Heart left ventricle (tissue), 16 donors: ENCODE data around the gene IFNA21. TPM values are rescaled to one million over a fixed set of nuclear protein-coding genes. Genes with fewer than 3 reads are reported as not detected.
A peak's percentile ranks its signal among the peaks of the same experiment; 100 is the strongest.
"Not testable (repeated sequence)": the region's sequence is repeated elsewhere in the genome, so short reads cannot be mapped to it uniquely, and the experiment has no call there.

Source experiments
- ATAC-seq, 4 donors: fragments of 200-7000 bp; cut with Tn5 transposase; one replicate each; pipeline ENCODE4 v1.9.1; 2020 to 2022; ENCODE audit warnings: moderate library complexity in 4 of 4, mild to moderate bottlenecking in 3 of 4, moderate number of reproducible peaks in 1 of 4
- DNase-seq, 5 donors: peaks; one replicate each; pipeline ENCODE4 v3.0.0-alpha.2; 2020
- H3K27ac ChIP-seq, 12 donors: fragments of 200-600 bp; sonication (generic) in 4 of 12; one replicate each; pipeline versions ENCODE4 v1.5.0 to v1.8.0; 2016 to 2022; ENCODE audit warnings: mild to moderate bottlenecking in 2 of 12
- H3K27me3 ChIP-seq, 9 donors: fragments of 200-600 bp; sonication (generic) in 2 of 9; one replicate each; pipeline versions ENCODE4 v1.5.1 to v1.8.0; 2016 to 2022; ENCODE audit warnings: mild to moderate bottlenecking in 3 of 9
- H3K36me3 ChIP-seq, 9 donors: fragments of 200-600 bp; sonication (generic) in 2 of 9; one replicate each; pipeline versions ENCODE4 v1.5.0 to v1.8.0; 2018 to 2022; ENCODE audit warnings: mild to moderate bottlenecking in 2 of 9
- H3K4me1 ChIP-seq, 12 donors: fragments of 200-600 bp; sonication (generic) in 4 of 12; one replicate each; pipeline versions ENCODE4 v1.5.0 to v1.8.0; 2016 to 2022; ENCODE audit warnings: mild to moderate bottlenecking in 3 of 12
- H3K4me3 ChIP-seq, 12 donors: fragments of 200-600 bp; sonication (generic) in 4 of 12; one replicate each; pipeline versions ENCODE4 v1.5.0 to v1.8.0; 2017 to 2022; ENCODE audit warnings: mild to moderate bottlenecking in 9 of 12, moderate library complexity in 4 of 12
- H3K9me3 ChIP-seq, 12 donors: fragments of 200-600 bp; sonication (generic) in 4 of 12; one replicate each; pipeline versions ENCODE4 v1.5.0 to v1.8.0; 2016 to 2022; ENCODE audit warnings: mild to moderate bottlenecking in 1 of 12
- CTCF ChIP-seq, 12 donors: fragments of 200-600 bp; sonication (generic) in 4 of 12; IDR thresholded peaks; one replicate each; pipeline versions ENCODE4 v1.5.0 to v1.8.0; 2018 to 2022; ENCODE audit warnings: antibody characterized with exemption in 12 of 12, mild to moderate bottlenecking in 5 of 12
- POLR2A ChIP-seq, 2 donors: fragments of 450-650 bp; IDR thresholded peaks; one replicate each; pipeline ENCODE4 v1.6.1; 2017; ENCODE audit warnings: antibody characterized with exemption in 2 of 2, mild to moderate bottlenecking in 2 of 2, moderate library complexity in 2 of 2
- WGBS, 4 donors: extraction: QIAGEN DNeasy Blood & Tissue Kit in 2 of 4; methylation state at CpG; one replicate each; pipeline versions ENCODE4 v1.1.5 to v1.1.7; 2013 to 2018; 5-methylcytosine and 5-hydroxymethylcytosine counted together
- intact Hi-C, 10 donors: fragments of 100-400 bp; cut with DNase I; formaldehyde crosslinking; loops; one replicate each; pipeline versions ENCODE4 v1.11.1 to v1.14.2; 2022
- polyA plus RNA-seq, 2 donors: library from polyadenylated mRNA; stranded (reverse); fragments of 200-250 nt; gene quantifications; one replicate each; pipeline ENCODE4 v1.2.3, GENCODE V29; 2013
- total RNA-seq, 9 donors: library from RNA; depleted of rRNA in 2 of 9; stranded (reverse); fragments of >200 nt in 2 of 9; fragmentation: NEBNext Ultra II Directional in 3 of 9; extraction: Animal tissue kit (Norgen Biotek cat#: 25700) in 3 of 9; gene quantifications; one replicate each; pipeline versions ENCODE4 v1.1.0 to v1.2.4, GENCODE V29; 2016 to 2023
- donor health status: ischemic (EF 13 %, LVEDD 7.1; RV severe dilation, severe dysfunction).
- donor health status: healthy with polysubstance abuse.
- donor health status: DM: no; HTN: yes; CAD: no.
- donor health status: DM: no; HTN: no; CAD: no.
- donor health status: ischemic (EF 25% LVEDD 6.9; RV normal size, moderate dysfunction).
- donor health status: ischemic (EF 25% LVEDD 5.7; RV mildly dilated, moderate dysfunction).
- donor health status: healthy.
- donor health status: DM: yes; HTN: yes; CAD: no.
- donor health status: ischemic (EF 35%, LVEDD 5.7; RV mildly dilated, moderate dysfunction).
- donor health status: nonischemic (EF 11% LVEDD 7.7; RV severe dilation, severe dysfunction).
- donor health status: DM: yes; HTN: yes; CAD: no.
- donor health status: PGD.
- donor health status: ischemic (EF 29% LVEDD 5.4; RV normal size, mild dysfunction).
- donor health status: nonischemic (EF 23%, LVEDD 6.1; RV moderate dilation, normal function).

Gene IFNA21
- total and polyA plus RNA-seq, 11 donors = not detected

GRCh38 chr9:21182810-21183736 is 16.6 kb upstream of the IFNA21 start:
- intact Hi-C loops = loop anchor here in 1 of 10 donors (10.0 kb wide), 1 partner anchor 602 kb away; no protein-coding TSS in a partner anchor
- H3K36me3 ChIP-seq, H3K4me1 ChIP-seq, H3K4me3 ChIP-seq, DNase-seq, H3K27ac ChIP-seq, H3K9me3 ChIP-seq, H3K27me3 ChIP-seq: not testable (repeated sequence)
- TF ChIP-seq CTCF (IDR thresholded peaks at IDR 0.05) = peak in 8 of 12 donors; percentile 15 to 48 (median 36)
- 35 to 39% (median 39%) methylated on average over 4 of the region's 4 CpGs for WGBS, 4 donors
- peak in 1 of 4 donors; percentile 71 for ATAC-seq

- no peak overlapping the region for H3K4me3 ChIP-seq
- no peaks in the 10 kb centered on the region for H3K9me3 ChIP-seq
- no peak for TF ChIP-seq CTCF (IDR thresholded peaks at IDR 0.05)
- no peak for TF ChIP-seq POLR2A (IDR thresholded peaks at IDR 0.05)
- no peak overlapping the region for H3K27ac ChIP-seq
- 73 to 82% (median 76%) methylated on average over 2 of the region's 2 CpGs for WGBS, 4 donors
- no peaks in the 10 kb centered on the region for H3K4me1 ChIP-seq
- H3K27me3 ChIP-seq = no peaks in the 10 kb centered on the region
- ATAC-seq (no peak), DNase-seq (no peak)
- H3K36me3 ChIP-seq = no peaks in the 10 kb centered on the region
- intact Hi-C loops = no loop called here
Measured at GRCh38 chr9:21174671-21175070, 8.2 kb upstream of the IFNA21 start.

GRCh38 chr9:21172156-21172555 is 5.7 kb upstream of the IFNA21 start:
- Histone ChIP-seq H3K27me3 (peaks cover 0 to 3% (median 0%) of the 10 kb centered on the region in 9 donors), H3K9me3 (no peaks in the 10 kb centered on the region), H3K4me1 (no peaks in the 10 kb centered on the region), H3K27ac (no peak overlapping the region), H3K4me3 (no peak overlapping the region), H3K36me3 (no peaks in the 10 kb centered on the region)
- no peak for ATAC-seq
- intact Hi-C loops = no loop called here
- TF ChIP-seq CTCF (IDR thresholded peaks at IDR 0.05) = no peak
- TF ChIP-seq POLR2A (IDR thresholded peaks at IDR 0.05) = no peak
- no peak for DNase-seq
- 79 to 92% (median 85%) methylated on average over 3 of the region's 3 CpGs for WGBS, 4 donors

- Histone ChIP-seq H3K4me3 (no peak overlapping the region), H3K9me3 (no peaks in the 10 kb centered on the region), H3K4me1 (no peaks in the 10 kb centered on the region), H3K27me3 (peaks cover 0 to 3% (median 0%) of the 10 kb centered on the region in 9 donors), H3K36me3 (no peaks in the 10 kb centered on the region), H3K27ac (no peak overlapping the region)
- WGBS, 4 donors = 81 to 86% (median 83%) methylated on average over 1 of the region's 1 CpG
- intact Hi-C loops = no loop called here
- ATAC-seq = no peak
- no peak for DNase-seq
- TF ChIP-seq CTCF (IDR thresholded peaks at IDR 0.05) = no peak
- TF ChIP-seq POLR2A (IDR thresholded peaks at IDR 0.05) = no peak
Measured at GRCh38 chr9:21171351-21171750, 4.9 kb upstream of the IFNA21 start.
